ENCODE data around the gene PPP2R3A.
A peak's percentile ranks its signal among the peaks of the same experiment; 100 is the strongest.
"Not testable (repeated sequence)": the region's sequence is repeated elsewhere in the genome, so short reads cannot be mapped to it uniquely, and the experiment has no call there.

Gene PPP2R3A

GRCh38 chr3:136078421-136079364, 113.2 kb downstream of the PPP2R3A start:
- TF ChIP-seq EZH2phosphoT487 (IDR thresholded peaks at IDR 0.05; ENCODE audit: borderline replicate concordance) (no peak), CTCF (conservative IDR thresholded peaks at IDR 0.05; ENCODE audit: low read length) (peak; percentile 79)
- no peaks in the 10 kb centered on the region for H3K36me3 ChIP-seq (ENCODE audit: insufficient read depth, low read length)
- no peaks in the 10 kb centered on the region for H3K9me2 ChIP-seq (replicated peaks; ENCODE audit: low read depth, low read length)
- no peaks in the 10 kb centered on the region for H3K9me3 ChIP-seq (ENCODE audit: insufficient read depth, low read depth, low read length)
- H3F3A ChIP-seq (ENCODE audit: low read depth), result no peaks in the 10 kb centered on the region
- H3K79me2 ChIP-seq (ENCODE audit: insufficient read depth, low read length), result peaks cover 3% of the 10 kb centered on the region; the same call in 1 of the 2 replicates
- no peak overlapping the region for H3K9ac ChIP-seq (ENCODE audit: low read depth, low read length, poor library complexity, severe bottlenecking)
- no peaks in the 10 kb centered on the region for H3K27me3 ChIP-seq (ENCODE audit: insufficient read depth, low read length, poor library complexity, severe bottlenecking)
- H3K4me3 ChIP-seq (ENCODE audit: low read length, poor library complexity, severe bottlenecking), result no peak overlapping the region
- no peaks in the 10 kb centered on the region for H4K20me1 ChIP-seq (ENCODE audit: insufficient read depth, low read length, poor library complexity, severe bottlenecking)
- peak overlapping the region; percentile 80; the same call in 1 of the 2 replicates for H2AFZ ChIP-seq (ENCODE audit: low read length)
- H3K4me2 ChIP-seq (ENCODE audit: low read depth, low read length, poor library complexity, severe bottlenecking), result peak overlapping the region; percentile 43
- no peaks in the 10 kb centered on the region for H3K4me1 ChIP-seq (ENCODE audit: insufficient read depth, low read length, poor library complexity, severe bottlenecking)

GRCh38 chr3:136083641-136084382, 118.3 kb downstream of the PPP2R3A start:
- not testable (repeated sequence) for H3K9ac ChIP-seq (ENCODE audit: low read depth, low read length, poor library complexity, severe bottlenecking); H3K4me2 ChIP-seq (ENCODE audit: low read depth, low read length, poor library complexity, severe bottlenecking); H3F3A ChIP-seq (ENCODE audit: low read depth); H3K4me3 ChIP-seq (ENCODE audit: low read length, poor library complexity, severe bottlenecking); H3K36me3 ChIP-seq (ENCODE audit: insufficient read depth, low read length); H3K9me2 ChIP-seq (replicated peaks; ENCODE audit: low read depth, low read length); H3K27me3 ChIP-seq (ENCODE audit: insufficient read depth, low read length, poor library complexity, severe bottlenecking); H2AFZ ChIP-seq (ENCODE audit: low read length); H4K20me1 ChIP-seq (ENCODE audit: insufficient read depth, low read length, poor library complexity, severe bottlenecking); H3K4me1 ChIP-seq (ENCODE audit: insufficient read depth, low read length, poor library complexity, severe bottlenecking); H3K79me2 ChIP-seq (ENCODE audit: insufficient read depth, low read length)
- H3K9me3 ChIP-seq (ENCODE audit: insufficient read depth, low read depth, low read length), result peaks cover 14% of the 10 kb centered on the region; the same call in 1 of the 2 replicates

- H3K27me3 ChIP-seq (ENCODE audit: insufficient read depth, low read length, poor library complexity, severe bottlenecking); H3K4me1 ChIP-seq (ENCODE audit: insufficient read depth, low read length, poor library complexity, severe bottlenecking); H3K4me2 ChIP-seq (ENCODE audit: low read depth, low read length, poor library complexity, severe bottlenecking); H3K9me2 ChIP-seq (replicated peaks; ENCODE audit: low read depth, low read length); H2AFZ ChIP-seq (ENCODE audit: low read length); H3K9ac ChIP-seq (ENCODE audit: low read depth, low read length, poor library complexity, severe bottlenecking); H3K79me2 ChIP-seq (ENCODE audit: insufficient read depth, low read length); H3F3A ChIP-seq (ENCODE audit: low read depth); H3K4me3 ChIP-seq (ENCODE audit: low read length, poor library complexity, severe bottlenecking); H4K20me1 ChIP-seq (ENCODE audit: insufficient read depth, low read length, poor library complexity, severe bottlenecking); H3K36me3 ChIP-seq (ENCODE audit: insufficient read depth, low read length): not testable (repeated sequence)
- peaks cover 14% of the 10 kb centered on the region; the same call in 1 of the 2 replicates for H3K9me3 ChIP-seq (ENCODE audit: insufficient read depth, low read depth, low read length)
These were observed 119.5 kb downstream of the PPP2R3A start for GRCh38 chr3:136085067-136085466.

GRCh38 chr3:136093771-136094170, 128.2 kb downstream of the PPP2R3A start:
- Histone ChIP-seq H3K9me2 (replicated peaks; ENCODE audit: low read depth, low read length) (no peaks in the 10 kb centered on the region), H4K20me1 (ENCODE audit: insufficient read depth, low read length, poor library complexity, severe bottlenecking) (no peaks in the 10 kb centered on the region), H3K36me3 (ENCODE audit: insufficient read depth, low read length) (no peaks in the 10 kb centered on the region), H3K9me3 (ENCODE audit: insufficient read depth, low read depth, low read length) (no peaks in the 10 kb centered on the region), H3K79me2 (ENCODE audit: insufficient read depth, low read length) (no peaks in the 10 kb centered on the region), H3F3A (ENCODE audit: low read depth) (no peaks in the 10 kb centered on the region), H3K4me1 (ENCODE audit: insufficient read depth, low read length, poor library complexity, severe bottlenecking) (peaks cover 7% of the 10 kb centered on the region), H3K27me3 (ENCODE audit: insufficient read depth, low read length, poor library complexity, severe bottlenecking) (no peaks in the 10 kb centered on the region), H3K9ac (ENCODE audit: low read depth, low read length, poor library complexity, severe bottlenecking) (no peak overlapping the region), H2AFZ (ENCODE audit: low read length) (no peak overlapping the region), H3K4me3 (ENCODE audit: low read length, poor library complexity, severe bottlenecking) (no peak overlapping the region), H3K4me2 (ENCODE audit: low read depth, low read length, poor library complexity, severe bottlenecking) (no peak overlapping the region)
- TF ChIP-seq EZH2phosphoT487 (IDR thresholded peaks at IDR 0.05; ENCODE audit: borderline replicate concordance) (no peak), CTCF (conservative IDR thresholded peaks at IDR 0.05; ENCODE audit: low read length) (no peak)

Data from Loucy (cell line).